Measurements from ENCODE around the gene PTPRA.

PTPRA gene

GRCh38 chr20:2864626-2865025 is 8.7 kb upstream of the PTPRA start:
- Histone ChIP-seq H3K27ac (replicated peaks) (no peak overlapping the region), H3K4me3 (replicated peaks; ENCODE audit: insufficient read depth, low read length) (no peak overlapping the region), H3K27me3 (ENCODE audit: insufficient read depth, poor library complexity, severe bottlenecking) (no peaks in the 10 kb centered on the region)
- TF ChIP-seq GABPA (IDR thresholded peaks at IDR 0.05; ENCODE audit: low read depth) (no peak), SPI1 (IDR thresholded peaks at IDR 0.05; ENCODE audit: borderline replicate concordance, low read depth) (no peak)
- no peak for DNase-seq (ENCODE audit: low read depth in 1 of 2, low spot score in 1 of 2)

DNA sequence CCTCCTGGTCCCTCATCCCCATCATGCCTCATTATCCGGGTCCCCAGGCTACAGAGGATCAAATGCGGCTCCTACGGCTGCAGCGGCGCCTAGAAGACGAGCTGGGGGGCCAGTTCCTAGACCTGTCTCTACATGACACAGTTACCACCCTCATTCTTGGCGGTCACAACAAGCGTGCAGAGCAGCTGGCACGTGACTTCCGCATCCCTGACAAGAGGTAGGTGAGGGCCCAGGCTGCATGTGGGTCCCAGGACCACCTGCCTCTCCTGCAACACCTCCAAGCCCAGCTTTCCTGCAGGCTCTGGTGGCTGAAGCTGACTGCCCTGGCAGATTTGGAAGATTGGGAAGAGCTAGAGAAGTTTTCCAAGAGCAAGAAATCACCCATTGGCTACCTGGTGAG is 8.2 kb upstream of the PTPRA start:
- no peak for TF ChIP-seq GABPA (IDR thresholded peaks at IDR 0.05; ENCODE audit: low read depth)
- TF ChIP-seq REST (IDR thresholded peaks at IDR 0.05; ENCODE audit: insufficient replicate concordance, low read depth), result no peak
- TF ChIP-seq SPI1 (IDR thresholded peaks at IDR 0.05; ENCODE audit: borderline replicate concordance, low read depth), result no peak
- no peak for TF ChIP-seq POLR2AphosphoS5 (IDR thresholded peaks at IDR 0.05; ENCODE audit: low read depth)
- TF ChIP-seq, protein P1, sequence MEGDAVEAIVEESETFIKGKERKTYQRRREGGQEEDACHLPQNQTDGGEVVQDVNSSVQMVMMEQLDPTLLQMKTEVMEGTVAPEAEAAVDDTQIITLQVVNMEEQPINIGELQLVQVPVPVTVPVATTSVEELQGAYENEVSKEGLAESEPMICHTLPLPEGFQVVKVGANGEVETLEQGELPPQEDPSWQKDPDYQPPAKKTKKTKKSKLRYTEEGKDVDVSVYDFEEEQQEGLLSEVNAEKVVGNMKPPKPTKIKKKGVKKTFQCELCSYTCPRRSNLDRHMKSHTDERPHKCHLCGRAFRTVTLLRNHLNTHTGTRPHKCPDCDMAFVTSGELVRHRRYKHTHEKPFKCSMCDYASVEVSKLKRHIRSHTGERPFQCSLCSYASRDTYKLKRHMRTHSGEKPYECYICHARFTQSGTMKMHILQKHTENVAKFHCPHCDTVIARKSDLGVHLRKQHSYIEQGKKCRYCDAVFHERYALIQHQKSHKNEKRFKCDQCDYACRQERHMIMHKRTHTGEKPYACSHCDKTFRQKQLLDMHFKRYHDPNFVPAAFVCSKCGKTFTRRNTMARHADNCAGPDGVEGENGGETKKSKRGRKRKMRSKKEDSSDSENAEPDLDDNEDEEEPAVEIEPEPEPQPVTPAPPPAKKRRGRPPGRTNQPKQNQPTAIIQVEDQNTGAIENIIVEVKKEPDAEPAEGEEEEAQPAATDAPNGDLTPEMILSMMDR (IDR thresholded peaks at IDR 0.05; ENCODE audit: insufficient read depth, low read length), result no peak
- H3K4me3 ChIP-seq (replicated peaks; ENCODE audit: insufficient read depth, low read length), result no peak overlapping the region
- no peak for DNase-seq (ENCODE audit: low read depth in 1 of 2, low spot score in 1 of 2)
- no peaks in the 10 kb centered on the region for H3K27me3 ChIP-seq (ENCODE audit: insufficient read depth, poor library complexity, severe bottlenecking)
- H3K27ac ChIP-seq (replicated peaks), result no peak overlapping the region

- no peak for TF ChIP-seq POLR2AphosphoS5 (IDR thresholded peaks at IDR 0.05; ENCODE audit: low read depth)
- Histone ChIP-seq H3K27ac (replicated peaks) (no peak overlapping the region), H3K27me3 (ENCODE audit: insufficient read depth, poor library complexity, severe bottlenecking) (no peaks in the 10 kb centered on the region), H3K4me3 (replicated peaks; ENCODE audit: insufficient read depth, low read length) (no peak overlapping the region)
- DNase-seq (ENCODE audit: low read depth in 1 of 2, low spot score in 1 of 2), result no peak
Measured at GRCh38 chr20:2865630-2866029, 7.7 kb upstream of the PTPRA start.

GRCh38 chr20:2866236-2866635 is 7.0 kb upstream of the PTPRA start:
- no peak for DNase-seq (ENCODE audit: low read depth in 1 of 2, low spot score in 1 of 2)
- TF ChIP-seq REST (IDR thresholded peaks at IDR 0.05; ENCODE audit: insufficient replicate concordance, low read depth), result no peak
- TF ChIP-seq POLR2AphosphoS5 (IDR thresholded peaks at IDR 0.05; ENCODE audit: low read depth), result no peak
- TF ChIP-seq, protein P1 (IDR thresholded peaks at IDR 0.05; ENCODE audit: insufficient read depth, low read length), result no peak
- TF ChIP-seq GABPA (IDR thresholded peaks at IDR 0.05; ENCODE audit: low read depth), result no peak
- TF ChIP-seq SPI1 (IDR thresholded peaks at IDR 0.05; ENCODE audit: borderline replicate concordance, low read depth), result no peak
- H3K27me3 ChIP-seq (ENCODE audit: insufficient read depth, poor library complexity, severe bottlenecking), result no peaks in the 10 kb centered on the region

DNA sequence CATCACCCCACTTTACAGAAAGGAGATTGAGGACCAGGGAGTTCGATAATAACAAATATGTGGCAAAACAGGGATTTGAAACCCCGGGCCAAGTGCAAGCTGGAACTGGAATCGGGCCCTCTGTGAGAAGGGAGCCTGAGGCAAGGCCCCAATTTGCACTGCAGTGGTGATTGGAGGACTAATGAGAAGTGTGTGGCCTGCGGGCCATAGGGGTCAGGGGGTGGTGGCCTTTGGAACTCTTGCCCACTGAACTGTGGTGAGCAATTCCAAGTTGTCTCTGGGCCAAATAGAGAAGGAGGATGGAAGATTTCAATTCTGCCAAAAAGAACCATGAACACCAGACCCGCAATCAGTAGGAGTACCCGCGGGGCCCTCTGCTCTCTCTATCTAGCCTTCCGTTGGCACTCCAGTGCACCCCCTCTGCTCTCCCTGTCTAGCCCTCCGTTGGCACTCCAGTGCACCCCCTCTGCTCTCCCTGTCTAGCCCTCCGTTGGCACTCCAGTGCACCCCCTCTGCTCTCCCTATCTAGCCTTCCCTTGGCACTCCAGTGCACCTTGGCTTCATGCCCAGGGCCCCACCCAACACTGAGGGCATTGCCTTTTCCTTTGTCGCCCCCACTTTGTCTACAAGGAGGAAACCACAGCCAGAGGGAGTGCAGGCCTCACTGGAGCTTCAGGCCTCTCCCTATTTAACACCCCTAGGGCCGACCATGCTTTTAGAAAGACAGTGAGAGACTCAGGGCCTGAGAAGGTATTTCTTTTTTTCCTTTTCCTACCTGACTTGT is 6.0 kb upstream of the PTPRA start:
- Histone ChIP-seq H3K4me3 (replicated peaks; ENCODE audit: insufficient read depth, low read length) (no peak overlapping the region), H3K27ac (replicated peaks) (no peak overlapping the region)

More at GRCh38 chr20:2866236-2866635, 7.0 kb upstream of the PTPRA start:
- no peak overlapping the region for H3K4me3 ChIP-seq (replicated peaks; ENCODE audit: insufficient read depth, low read length)
- no peak overlapping the region for H3K27ac ChIP-seq (replicated peaks)

More for the DNA sequence above, 6.0 kb upstream of the PTPRA start:
- no peak for DNase-seq (ENCODE audit: low read depth in 1 of 2, low spot score in 1 of 2)
- H3K27me3 ChIP-seq (ENCODE audit: insufficient read depth, poor library complexity, severe bottlenecking), result no peaks in the 10 kb centered on the region
- TF ChIP-seq POLR2AphosphoS5 (IDR thresholded peaks at IDR 0.05; ENCODE audit: low read depth) (no peak), REST (IDR thresholded peaks at IDR 0.05; ENCODE audit: insufficient replicate concordance, low read depth) (no peak), SPI1 (IDR thresholded peaks at IDR 0.05; ENCODE audit: borderline replicate concordance, low read depth) (no peak), GABPA (IDR thresholded peaks at IDR 0.05; ENCODE audit: low read depth) (no peak)
- TF ChIP-seq, protein P1 (IDR thresholded peaks at IDR 0.05; ENCODE audit: insufficient read depth, low read length), result no peak
